HG02763 (cell line): ENCODE measurements around the gene ZNF592.
"Not testable (repeated sequence)": the region's sequence is repeated elsewhere in the genome, so short reads cannot be mapped to it uniquely, and the experiment has no call there.

Source experiments
- ATAC-seq: cut with Tn5 transposase; IDR thresholded peaks from one replicate; pipeline ENCODE4 v1.9.1; 2021; ENCODE audit warnings: mild to moderate bottlenecking, moderate library complexity; ENCODE audit not compliant: unreplicated experiment

Gene ZNF592

GRCh38 chr15:84747416-84748273, 747 bp upstream of the ZNF592 start:
- peak; percentile 42 for ATAC-seq

GRCh38 chr15:84749111-84749991, 959 bp downstream of the ZNF592 start:
- no peak for ATAC-seq

DNA sequence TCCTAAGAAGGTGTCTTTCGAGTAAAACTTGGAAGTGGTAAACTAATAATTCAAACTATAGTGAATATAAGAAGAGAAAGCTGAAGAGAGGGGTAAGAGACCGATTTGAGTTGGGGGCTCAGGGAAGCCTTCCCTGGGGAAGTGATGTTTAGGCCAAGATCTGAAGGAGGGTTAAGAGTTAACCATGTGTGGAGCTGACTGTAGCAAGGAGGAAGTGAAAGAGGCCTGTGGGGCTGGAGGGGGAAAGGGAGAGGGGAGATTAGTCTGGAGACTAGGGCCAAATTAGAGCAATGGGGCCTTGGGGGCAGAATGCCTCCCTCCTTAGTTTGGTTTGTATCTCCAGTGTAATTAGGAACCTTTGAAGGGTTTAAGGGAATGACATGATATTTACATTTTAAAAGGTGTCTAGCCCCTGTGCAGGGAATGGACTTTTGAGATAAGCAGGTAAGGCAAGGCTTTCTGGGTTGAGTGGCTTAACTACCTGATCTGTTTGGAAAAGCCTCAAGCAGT, 2.2 kb downstream of the ZNF592 start:
- ATAC-seq, result peak; percentile 22

DNA sequence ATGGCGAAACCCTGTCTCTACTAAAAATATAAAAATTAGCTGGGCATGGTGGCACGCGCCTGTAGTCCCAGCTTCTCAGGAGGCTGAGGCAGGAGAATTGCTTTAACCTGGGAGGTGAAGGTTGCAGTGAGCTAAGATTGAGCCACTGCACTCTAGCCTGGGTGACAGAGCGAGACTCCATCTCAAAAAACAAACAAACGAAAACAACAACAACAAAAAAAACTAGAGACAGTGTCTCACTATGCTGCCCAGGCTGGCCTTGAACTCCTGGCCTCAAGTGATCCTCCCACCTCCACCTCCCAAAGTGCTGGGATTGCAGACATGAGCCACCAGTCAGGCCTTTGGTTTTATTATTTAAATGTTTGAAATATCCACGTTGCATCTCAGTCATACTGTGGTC, 3.3 kb downstream of the ZNF592 start:
- ATAC-seq, result not testable (repeated sequence)

DNA sequence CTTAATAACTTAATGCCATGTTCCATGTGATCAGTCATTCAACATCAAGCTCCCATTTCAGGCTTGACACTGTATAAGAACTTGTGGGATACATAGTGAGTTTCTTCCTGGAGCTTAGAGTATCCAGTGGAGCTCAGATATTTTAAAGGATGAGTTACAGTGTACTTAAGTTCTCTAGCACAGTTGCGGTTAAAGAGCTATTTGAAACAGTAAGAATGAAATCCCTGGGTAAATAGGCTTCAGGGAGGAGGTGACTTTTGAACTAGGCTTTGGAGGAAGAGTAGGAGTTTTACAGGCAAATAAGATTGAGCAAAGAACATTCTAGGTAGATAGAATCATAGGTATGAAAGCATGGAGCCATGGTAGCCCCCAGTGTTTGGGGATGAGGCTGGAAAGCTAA, 3.8 kb downstream of the ZNF592 start:
- no peak for ATAC-seq

GRCh38 chr15:84752700-84753099, 4.3 kb downstream of the ZNF592 start:
- no peak for ATAC-seq

DNA sequence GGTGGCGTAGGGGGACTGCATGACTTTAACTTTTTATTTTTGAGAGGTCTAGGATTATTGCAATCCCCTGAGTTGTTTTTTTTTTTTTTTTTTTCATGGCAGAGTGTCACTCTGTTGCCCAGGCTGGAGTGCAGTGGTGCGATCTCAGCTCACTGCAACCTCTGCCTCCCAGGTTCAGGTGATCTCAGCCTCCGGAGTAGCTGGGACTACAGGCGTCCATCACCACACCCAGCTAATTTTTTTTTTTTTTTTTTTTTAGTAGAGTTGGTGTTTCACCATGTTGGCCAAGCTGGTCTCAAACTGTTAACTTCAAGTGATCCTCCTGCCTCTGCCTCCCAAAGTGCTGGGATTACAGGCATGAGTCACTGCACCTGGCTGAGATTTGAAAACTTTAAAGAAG, 6.5 kb downstream of the ZNF592 start:
- not testable (repeated sequence) for ATAC-seq

DNA sequence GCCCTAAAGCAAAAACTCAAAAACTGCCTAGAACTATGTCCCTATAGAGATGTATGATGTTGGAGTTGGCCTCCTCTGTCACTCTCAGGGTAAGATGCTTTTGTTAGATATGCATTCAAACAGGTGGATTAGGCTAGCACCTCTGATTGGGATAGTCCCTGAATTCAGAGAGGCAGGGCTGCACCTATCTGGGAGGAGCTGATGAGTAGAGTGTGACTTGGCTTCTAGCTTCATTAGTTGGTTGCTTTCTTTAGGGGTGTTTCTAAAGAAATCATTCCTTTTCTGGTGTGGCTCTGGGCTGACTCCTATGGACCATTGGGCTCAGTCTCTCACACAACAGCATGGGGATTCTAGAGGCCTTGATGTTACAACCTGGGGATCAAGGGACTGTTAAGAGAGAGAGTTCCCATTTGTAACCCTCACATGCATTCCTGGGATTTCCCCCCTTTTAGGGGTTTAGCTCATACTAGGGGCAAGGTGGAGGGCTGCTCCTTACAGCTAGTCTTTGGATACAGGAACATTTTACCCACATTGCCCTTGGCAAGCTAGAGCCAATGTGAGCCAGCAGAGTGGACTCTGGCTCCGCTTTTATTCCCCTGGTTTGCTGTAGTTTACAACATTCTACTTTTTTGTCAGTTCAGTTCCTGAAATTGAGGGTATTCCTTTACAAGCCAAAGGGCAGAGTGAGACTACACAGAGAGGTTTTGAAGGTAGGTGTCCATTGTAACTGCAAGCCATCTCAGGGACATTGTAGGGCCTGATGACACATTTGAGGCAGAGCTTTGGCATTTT, 7.5 kb downstream of the ZNF592 start:
- ATAC-seq, result no peak

DNA sequence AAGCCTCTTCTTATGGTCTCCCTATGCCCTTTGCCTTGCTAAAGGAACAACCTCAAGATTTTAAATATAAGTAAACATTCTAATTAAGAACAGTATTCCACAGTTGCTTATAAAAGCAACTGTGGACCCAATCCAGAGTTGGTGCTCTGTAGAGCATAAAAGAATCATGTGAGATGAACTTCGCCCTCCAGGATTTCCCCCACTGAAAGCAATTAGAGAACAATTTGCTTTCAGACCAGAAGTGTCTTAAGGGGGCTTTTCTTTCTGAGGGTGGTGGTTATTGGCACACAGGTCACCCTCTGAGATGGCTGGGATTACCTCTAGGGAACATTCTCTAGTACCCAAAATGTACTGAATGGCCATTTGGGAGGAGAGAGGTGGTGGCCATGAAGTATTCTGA, 10.6 kb downstream of the ZNF592 start:
- no peak for ATAC-seq

GRCh38 chr15:84760219-84760618, 11.8 kb downstream of the ZNF592 start:
- no peak for ATAC-seq

GRCh38 chr15:84761607-84762131, 13.3 kb downstream of the ZNF592 start:
- no peak for ATAC-seq

GRCh38 chr15:84762840-84763572, 14.6 kb downstream of the ZNF592 start:
- ATAC-seq, result no peak

- ATAC-seq, result no peak
Observed at GRCh38 chr15:84764585-84764984, 16.2 kb downstream of the ZNF592 start.

GRCh38 chr15:84764989-84765388, 16.6 kb downstream of the ZNF592 start:
- ATAC-seq, result no peak

- ATAC-seq, result no peak
Observed at GRCh38 chr15:84765675-84766074, 17.3 kb downstream of the ZNF592 start.

GRCh38 chr15:84766461-84767035, 18.2 kb downstream of the ZNF592 start:
- ATAC-seq, result no peak

DNA sequence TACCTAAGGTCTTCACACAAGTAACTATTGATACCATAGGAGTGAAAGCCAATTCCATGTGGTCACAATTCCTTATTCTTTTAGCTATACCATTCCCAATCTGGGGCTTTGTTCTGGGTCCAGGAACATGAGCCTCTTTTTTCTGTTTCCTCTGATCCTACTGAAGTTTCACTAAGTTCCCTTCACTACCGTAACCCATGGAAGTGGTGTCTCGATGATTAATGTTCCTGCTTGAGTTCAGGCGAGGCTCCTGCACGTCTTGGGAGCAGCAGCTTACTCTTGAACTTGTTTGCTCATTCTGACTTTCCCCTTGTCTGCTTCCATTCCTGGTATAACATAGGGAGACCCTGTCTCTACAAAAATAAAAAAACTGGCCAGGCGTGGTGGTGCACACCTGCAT, 23.6 kb downstream of the ZNF592 start:
- ATAC-seq, result no peak

GRCh38 chr15:84772467-84772866, 24.1 kb downstream of the ZNF592 start:
- ATAC-seq, result no peak

GRCh38 chr15:84773716-84774115, 25.3 kb downstream of the ZNF592 start:
- no peak for ATAC-seq
